ENCODE measurements around the gene LTC4S.

LTC4S gene

DNA sequence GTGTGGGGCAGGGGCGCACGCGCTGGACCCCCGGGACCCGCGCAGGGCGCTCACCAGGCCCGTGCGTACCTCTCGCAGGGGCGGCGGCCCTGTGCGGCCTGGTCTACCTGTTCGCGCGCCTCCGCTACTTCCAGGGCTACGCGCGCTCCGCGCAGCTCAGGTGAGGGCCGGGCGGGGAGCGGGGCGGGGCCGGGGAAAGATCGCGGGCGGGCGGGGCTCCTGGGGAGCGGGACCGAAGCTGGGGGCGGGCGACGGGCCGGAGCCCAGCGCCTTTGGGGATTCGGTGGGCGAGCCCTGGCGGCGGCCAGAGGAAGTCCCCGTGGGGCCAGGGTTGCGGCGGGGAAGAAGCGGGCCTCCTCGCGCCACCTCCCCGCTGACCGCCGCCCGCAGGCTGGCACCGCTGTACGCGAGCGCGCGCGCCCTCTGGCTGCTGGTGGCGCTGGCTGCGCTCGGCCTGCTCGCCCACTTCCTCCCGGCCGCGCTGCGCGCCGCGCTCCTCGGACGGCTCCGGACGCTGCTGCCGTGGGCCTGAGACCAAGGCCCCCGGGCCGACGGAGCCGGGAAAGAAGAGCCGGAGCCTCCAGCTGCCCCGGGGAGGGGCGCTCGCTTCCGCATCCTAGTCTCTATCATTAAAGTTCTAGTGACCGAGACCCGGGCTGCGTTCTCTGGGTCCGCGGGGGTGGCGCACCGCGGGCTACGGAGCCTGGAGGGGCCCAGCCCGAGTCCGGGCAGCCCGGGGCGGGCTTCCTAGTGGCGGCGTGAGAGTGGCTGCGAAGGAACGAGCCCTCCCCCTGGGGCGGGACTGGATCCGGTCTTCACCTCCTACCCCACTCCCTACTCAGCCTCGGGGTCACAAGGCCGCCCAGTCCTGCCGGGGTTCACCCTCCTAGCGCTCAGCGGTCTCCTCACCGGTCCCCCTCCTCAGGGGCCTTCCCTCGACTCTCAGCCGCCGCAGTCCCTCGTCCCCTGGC is 2.4 kb downstream of the LTC4S start:
- DNase-seq = peak; percentile 64

DNA sequence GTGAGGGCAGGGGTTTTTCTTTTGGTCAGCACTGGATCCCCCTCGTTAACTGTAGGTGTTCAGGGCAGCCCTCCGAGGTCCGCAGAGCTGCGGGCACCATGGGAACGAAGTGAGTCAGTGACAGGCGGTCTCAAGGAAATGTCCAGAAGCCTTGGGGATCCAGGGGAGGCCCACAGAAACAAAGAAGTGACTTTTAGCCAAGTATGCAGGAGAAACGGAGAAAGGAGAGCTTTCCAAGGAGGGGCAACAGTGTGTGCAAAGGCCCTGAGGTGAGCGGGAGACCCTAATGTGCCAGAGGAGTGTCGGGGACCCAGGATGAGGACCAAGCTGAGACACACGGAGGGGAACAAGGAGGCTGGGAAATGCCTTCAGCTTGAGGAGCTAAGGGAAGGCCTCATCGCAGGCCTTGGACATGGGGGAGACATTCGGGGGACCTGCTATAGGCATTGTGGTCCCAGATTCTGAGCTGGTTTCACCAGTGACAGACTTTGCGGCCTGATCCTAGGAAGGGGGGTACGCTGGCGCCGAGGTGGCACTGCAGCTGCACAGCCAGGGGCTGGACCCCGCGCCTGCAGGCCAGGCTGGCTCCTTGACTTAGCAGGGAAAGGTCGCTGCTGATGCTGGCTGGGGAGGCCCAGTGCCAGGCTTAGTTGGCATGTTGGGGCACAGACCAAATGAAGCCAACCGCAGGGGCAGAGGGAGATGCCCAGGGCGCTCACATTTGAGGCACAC is 3.3 kb downstream of the LTC4S start:
- no peak for DNase-seq

DNA sequence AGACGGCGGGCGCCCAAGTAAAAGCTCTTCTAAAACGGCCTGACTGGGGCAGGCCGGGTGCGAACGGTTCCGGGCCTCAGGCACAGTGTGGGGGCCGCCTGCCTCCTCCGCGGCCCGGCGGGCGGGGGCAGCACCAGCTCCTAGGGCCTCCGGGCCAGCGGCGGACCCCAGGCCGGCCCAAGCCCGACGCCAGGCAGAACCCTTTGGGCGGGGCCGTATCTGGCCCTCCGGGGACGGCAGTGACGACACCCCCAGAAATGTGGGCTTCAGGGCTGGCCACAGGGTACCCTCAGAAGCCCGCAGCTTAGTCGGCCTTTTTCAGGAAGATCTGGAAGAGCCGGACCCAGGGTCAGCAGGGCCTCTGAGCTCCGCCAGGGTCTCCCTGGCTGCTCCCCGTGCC is 4.0 kb downstream of the LTC4S start:
- no peak for DNase-seq

DNA sequence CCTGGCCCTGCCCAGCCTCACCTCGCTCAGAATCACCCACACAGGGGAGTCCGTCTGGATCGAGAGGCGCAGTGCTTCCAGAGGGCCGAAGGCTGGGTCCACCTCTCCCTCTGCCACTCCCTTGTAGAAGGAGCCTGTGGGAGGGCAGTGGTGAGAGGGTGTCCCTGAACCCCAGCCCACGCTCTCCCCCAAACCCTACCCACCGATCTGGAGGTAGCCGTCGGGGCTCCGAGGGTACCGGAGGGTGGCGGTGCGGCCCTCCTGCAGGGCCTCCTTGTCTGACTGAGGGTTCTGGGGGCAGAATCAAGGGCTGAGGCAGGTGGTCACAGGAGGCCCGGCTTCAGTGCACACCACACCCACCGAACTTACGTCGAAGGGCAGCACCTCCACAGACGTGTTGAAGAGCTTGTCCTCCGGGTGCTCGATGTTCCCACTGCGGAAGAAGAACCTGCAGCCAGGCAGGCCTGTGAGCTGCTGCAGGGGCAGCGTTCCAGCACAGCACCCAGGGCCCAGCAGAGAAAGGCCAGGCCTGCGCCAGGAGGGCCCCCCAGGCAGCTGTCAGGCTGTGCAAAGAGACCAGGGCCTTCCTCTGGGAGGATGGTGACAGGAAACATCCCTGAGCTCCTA is 4.5 kb downstream of the LTC4S start:
- DNase-seq = no peak

DNA sequence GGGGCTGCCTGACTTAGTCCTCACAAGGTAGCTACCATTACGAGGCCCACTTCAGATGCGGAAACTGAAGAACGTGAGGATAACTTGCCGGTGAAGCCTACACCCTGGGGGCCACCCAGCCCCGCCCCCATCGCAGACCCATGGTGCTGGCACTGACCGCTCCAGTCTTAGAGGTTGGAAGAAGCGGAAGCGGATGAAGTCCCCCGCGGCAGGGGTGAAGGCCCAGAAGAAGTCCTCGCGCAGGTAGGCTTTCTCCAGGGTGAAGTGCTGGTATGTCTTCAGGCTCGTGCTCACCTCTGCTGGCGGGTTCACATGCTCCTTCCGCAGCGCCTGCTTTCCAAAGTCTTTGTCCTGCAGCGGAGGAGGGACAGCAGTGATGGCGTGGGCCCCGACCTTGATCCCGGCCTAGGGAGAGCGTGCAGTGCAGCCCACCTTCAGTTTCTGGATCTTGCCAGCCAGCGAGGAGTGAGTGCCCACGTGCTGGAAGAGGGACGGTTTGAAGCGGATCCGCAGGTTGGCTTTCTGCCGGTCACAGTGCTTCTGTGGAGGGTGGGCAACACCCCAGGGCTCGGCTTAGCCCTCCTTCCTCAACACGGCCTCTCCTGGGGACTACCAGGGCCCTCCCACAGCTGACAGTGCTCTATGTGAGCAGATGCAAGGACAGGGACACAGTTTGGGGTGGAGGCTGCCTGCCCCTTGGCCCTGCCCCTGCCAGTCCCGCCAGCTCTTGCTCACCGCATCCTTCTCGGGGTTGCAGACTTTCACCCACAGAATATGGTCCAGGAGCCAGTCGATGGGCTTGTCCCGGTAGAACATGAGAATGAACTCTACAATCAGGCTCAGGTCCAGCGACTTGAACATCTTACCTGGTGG is 5.2 kb downstream of the LTC4S start:
- DNase-seq = no peak

DNA sequence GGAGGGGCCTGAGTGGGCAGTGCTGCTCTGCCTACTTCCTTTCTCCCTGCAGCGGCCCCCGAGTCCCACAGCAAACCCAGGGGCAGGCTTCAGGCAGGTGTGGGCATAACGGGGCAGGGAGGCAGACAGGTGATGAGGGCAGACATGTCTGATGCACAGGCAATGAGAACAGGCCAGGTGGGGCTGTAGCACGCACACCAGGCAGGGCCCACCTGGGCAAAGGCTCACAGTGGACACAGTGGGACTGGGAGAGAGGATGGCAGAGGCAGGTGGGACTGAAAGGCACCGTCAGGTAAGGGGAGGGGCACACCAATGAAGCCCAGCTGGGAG is 5.8 kb downstream of the LTC4S start:
- DNase-seq = no peak

DNA sequence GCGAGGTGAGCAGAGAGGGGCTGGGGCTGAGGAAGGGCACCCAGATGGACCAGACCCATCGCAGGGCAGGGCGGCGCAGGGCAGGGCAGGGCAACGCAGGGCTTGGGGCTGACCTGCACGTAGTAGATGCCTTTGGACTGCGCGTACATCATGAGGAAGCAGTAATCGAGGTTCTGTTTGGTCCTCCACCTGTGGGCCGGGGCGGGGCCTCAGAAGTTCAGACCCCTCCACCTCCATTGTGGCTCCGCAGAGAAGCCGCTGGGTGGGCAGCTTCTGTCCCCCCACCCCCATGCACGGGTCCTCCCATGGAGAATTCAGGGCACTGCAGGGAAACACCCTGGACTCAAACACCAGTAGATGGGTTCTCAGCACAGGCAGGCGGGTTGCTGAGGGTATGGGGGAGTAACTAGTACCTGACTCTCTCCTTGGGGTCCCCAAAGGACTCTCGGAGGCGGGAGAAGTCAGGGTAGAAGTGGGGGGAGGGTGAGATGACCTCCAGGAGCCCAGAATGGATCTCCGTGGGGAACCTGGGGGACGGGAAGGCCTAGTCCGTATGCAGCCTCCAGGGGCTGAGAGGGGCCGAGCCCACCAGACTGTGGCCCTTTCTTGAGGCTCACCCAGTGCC is 6.4 kb downstream of the LTC4S start:
- DNase-seq = no peak

DNA sequence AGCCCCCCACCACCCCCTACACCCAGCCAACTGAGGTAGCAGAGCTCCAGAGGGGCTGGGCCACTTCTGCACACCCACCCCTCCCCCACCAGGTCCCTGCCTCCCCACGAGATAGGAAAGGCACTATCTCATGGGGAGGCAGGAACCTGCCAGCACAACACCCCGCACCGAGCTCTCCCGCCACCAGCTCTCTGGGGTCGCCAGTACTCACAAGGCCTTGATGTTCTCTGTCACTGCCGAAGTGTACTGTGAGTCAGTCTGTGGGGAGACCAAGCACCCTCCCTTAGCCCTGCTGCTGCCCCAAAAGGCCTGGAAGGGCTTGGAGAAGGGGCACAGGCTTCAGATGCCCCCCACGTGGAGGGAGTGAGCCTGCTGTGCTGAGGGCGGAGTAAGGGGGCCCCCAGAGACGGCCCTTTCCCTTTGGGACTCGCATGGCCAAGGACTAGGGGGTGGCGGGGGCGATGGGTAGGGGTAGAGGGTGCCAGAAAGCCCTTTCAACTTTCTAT is 7.0 kb downstream of the LTC4S start:
- no peak for DNase-seq

DNA sequence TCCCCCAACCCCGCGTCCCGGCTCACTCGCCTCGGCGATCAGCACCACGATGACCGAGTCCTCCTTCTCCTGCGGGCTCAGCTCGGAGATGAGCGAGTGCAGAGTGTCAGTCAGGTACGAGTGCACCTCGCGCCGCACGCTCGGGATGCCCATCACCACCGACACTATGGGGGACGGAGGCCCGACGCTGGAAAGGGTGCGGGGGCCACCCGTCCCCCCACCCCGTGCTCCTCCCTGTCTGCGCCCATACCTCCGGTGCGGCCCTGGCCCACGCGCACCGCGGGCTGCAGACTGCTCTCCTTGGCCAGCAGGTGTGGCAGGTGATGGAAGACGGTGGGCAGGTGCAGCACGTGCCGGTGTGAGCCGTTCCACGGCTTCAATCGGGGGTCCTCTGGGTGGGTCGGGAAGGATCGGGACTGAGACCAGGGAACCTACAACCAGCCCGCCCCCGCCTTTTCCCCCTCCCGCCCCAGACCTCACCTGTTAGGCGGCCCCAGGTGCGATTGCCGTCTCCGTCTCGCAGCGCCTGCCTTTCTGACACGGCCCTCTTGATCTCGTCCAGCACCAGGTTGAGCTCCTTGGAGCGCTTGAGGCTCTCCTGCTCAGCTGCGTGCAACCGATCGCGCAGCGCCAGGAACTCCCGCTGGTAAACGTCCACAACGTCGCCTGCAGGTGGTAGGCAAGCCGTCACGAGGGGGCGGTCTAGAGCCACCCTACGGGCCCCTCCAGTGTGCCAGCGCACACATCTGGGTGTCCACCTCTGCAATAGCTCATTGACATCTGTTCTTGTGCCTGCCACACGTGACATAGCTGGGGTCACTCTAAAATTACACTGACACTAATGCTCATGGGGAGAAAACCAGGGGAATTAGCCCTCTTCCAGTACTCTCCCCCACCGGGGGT is 7.8 kb downstream of the LTC4S start:
- DNase-seq = peak; percentile 44

DNA sequence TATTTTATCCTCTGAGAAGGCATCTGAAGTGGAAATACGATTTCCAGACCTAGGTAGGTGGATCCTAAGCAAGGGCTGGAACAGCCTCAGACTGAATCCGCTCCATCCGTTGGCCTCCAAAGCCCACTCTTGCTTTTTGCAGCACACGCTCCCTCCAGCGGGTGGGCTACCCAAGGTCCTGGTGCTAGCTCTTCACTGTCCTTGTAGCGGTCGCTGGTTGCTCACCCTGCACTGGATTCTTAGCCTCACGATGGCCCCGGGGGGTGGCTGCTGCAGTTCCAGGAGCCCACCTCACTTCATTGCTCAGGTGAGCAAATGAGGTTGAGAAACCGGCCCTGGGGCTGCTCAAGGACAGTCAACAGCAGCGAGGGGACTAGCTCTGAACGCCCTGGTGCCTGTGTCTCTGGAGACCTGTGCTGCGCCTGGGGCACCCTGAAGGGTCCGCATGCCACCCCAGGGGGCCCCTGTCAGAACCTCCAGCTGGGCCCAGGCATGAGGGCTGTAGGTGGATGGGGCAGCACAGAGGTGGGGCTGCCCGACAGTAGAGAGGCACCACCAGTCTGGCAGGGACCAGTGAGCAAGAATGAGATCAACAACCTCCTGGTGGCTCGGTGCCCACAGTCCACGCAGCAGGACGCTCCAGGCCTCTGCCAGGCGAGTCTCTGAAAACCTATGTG is 8.6 kb downstream of the LTC4S start:
- DNase-seq = no peak

DNA sequence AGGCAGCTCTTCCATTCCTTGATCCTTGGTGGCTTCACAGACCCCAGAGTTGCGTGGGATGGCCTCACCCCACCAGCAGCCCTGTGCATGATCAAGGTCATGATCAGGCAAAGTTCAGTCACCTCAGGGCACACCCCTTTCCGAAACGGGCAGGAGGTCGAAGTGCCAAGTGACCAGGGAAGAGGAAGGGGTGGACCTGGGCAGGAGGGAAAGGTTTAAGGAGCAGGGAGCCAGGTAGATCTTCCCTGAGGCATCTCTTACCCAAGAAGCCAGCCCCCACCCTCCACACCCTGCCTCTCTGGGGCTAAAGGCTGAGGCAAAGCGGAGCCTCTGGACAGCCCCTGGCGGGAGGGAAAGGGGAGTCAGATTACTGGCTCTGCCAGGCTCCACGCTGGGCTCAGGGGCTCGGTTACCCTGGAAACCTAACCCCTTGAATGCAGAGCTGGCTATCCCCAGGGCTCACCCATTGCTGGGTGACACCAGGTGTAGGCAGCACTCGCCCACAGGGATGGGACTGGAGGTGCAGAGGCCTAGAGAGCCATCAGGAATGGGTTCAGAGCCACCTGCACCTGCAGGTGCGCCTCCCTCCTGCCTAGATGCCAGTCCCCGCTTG is 9.3 kb downstream of the LTC4S start:
- DNase-seq = no peak

DNA sequence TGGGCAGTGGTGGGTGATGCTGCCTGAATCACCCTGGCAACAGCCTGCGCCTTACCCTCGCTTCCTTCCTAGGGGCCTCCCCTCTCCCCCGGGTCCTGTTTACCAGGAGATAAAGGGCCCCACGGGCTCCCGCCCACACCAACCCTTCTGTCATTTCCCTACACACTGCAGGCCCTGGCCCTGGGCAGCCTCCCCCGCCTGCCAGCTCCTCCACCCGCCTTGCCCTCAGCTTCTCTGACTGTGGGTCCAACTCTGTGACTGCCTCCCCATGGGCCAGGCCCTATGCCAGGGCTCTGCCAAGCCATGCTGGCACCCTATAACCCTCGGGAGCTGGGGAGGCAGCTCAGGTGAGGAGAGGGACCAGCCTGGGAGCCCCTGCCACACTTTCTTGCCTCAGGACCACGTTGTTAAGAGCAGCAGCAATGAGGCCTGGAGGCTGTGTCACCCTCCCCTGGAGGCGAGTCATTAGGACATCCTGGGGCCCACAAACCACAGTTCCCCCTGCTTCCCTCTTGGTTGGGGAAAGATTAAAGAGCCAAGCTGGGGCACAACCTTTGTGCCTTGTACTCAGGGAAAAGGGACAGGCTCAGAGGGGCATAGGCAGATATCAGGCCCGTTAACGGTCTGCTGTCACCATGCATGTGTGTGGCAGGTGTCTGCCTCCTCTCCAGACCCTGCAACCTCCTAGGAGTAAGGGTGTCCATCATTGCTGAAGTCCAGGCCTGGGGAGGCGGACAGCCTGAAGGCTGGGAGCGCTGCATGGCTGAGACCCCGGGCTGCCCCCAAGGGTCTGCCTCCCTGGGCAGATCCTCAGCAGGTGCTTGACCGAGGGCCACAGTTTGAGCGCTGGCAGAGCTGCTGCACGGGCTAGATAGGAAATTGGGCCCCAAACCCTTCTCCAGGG is 10.1 kb downstream of the LTC4S start:
- no peak for DNase-seq

DNA sequence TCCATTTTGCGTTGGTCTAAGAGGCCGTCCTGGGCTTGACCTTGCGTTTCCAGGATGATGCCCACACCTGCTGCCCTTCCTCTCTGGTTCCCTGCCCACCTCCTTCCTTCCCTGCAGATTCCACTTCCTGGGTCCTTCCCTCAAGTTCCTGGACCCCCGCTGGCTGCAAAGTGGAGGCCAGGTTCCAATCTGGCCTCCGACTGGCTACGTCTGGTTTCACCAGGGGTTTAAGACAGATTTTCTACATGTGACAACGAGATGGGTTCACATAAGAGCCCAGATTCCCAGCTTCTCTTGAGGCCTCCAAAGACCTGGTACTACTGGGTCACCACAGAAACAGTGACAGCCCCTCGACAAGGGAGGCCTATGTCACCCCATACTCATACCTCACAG is 10.8 kb downstream of the LTC4S start:
- DNase-seq = no peak

DNA sequence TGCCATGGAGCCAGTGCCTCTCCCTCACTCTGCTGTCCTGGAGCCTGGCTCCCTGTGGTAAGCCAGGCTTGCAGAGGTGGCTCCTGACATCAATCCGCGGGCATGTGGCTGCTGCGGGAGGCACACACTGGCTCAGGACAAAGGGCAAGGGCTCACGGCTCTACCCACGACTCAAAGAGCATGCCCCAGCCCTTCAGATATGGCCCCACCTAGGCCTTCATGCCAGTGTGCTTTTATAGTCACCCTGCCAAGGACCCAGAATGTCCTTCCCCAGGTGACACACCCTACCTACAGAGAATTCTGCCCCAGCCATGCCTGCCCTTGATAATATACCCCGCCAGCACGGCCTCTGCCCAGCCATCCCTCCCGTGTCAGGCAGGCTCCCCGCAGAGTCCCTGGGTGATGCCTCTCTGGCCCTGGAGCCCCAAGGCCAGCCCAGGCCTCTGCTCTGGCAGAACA is 11.3 kb downstream of the LTC4S start:
- no peak for DNase-seq

DNA sequence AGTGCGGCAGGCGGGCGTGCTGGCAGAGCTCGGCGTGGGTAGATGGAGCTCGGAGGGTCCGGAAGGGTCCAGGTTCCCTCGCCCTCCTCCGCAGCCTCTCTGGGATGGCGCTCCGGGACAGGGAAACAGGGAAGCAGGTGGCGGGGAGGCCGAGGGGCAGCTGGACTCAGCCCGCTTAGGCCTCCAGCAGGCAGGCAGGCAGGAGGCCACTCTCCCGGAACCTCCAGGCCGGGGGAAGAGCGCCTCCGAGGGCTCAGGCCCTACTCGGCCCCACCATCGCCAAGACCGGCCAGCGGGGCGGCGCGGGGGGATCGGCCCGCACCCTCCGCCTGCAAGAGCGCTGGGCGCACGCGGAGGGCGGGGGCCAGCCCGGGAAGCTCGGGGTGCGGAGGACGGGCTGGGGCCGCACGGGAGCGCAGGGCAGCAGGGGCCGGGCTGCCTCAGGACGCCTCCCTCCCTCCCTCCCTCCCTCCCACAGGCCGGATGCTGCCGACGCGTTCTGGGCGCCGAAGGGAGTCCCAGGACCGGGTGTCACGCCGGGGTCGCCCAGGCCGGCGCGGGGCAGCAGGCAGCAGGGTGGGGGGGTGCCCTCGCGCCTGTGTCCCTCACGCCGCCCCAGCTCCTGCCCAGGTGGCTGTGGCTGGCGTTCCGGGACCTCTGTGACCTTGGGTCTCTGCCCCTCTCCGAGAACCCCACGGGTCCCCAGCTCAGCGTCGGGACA is 11.9 kb downstream of the LTC4S start:
- peak; percentile 39 for DNase-seq

DNA sequence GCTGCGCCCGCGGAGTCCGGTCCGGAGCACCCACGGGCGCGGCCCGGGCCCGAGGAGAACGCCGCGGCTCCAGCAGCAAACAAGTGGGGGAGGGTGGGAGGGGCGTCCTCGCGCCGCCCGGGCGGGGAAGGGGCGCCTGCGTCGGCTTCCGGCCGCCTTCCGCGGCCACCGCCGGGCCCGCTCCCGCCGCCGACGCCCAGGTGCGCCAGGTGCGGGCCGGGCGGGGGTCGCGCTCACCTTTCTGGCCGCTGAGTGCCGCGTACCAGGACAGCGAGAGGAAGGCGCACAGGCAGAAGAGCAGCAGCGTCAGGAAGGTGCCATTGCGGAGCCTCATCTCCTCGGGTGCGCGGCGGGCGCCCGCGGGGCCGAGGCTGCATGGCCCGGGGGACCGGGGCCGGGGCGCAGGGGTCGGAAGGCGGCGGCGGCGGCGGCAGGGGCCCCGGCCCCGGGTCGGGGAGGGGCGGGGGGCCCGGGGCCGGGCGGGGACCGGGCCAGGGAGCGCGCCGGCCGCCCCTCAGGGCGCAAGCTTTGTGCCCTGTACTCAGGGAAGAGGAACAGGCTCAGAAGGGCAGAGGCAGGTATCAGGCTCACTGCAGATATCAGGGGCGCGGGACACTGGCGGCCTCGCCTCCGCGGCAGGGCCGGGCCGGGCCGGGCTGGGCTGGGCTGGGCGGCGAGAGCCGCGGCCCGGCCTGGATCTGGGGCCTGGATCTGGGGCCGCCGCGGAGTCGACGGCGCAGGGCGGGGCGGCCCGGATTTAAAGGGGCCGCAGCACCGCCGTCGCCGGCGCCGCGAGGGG is 12.7 kb downstream of the LTC4S start, which contains the start of gene MGAT4B:
Gene MGAT4B (minus strand): TSS at position 617 of the 799 bp plus-strand sequence. CDS start 283 bp downstream, at position 334.
- peak; percentile 54 for DNase-seq

All from activated gamma-delta T cell (primary cell).